Stimulated activated CD8-positive, alpha-beta memory T cell treated with anti-CD3 and anti-CD28 coated beads, Interleukin-15, amount 100 ng/mL, for 1 hour (primary cell): Measurements from ENCODE around the gene GHR.
"Not testable (repeated sequence)": the region's sequence is repeated elsewhere in the genome, so short reads cannot be mapped to it uniquely, and the experiment has no call there.

Experiments
- DNase-seq: peaks from one replicate; pipeline ENCODE4 v3.0.0-alpha.2; 2020; ENCODE audit warnings: low read depth

GHR gene

DNA sequence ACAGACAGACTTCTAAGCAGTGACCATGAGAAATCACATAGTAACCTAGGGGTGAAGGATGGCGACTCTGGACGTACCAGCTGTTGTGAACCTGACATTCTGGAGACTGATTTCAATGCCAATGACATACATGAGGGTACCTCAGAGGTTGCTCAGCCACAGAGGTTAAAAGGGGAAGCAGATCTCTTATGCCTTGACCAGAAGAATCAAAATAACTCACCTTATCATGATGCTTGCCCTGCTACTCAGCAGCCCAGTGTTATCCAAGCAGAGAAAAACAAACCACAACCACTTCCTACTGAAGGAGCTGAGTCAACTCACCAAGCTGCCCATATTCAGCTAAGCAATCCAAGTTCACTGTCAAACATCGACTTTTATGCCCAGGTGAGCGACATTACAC lies 295.4 kb downstream of the GHR start:
- DNase-seq: no peak

DNA sequence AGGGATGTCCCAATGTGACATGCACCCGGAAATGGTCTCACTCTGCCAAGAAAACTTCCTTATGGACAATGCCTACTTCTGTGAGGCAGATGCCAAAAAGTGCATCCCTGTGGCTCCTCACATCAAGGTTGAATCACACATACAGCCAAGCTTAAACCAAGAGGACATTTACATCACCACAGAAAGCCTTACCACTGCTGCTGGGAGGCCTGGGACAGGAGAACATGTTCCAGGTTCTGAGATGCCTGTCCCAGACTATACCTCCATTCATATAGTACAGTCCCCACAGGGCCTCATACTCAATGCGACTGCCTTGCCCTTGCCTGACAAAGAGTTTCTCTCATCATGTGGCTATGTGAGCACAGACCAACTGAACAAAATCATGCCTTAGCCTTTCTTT lies 295.8 kb downstream of the GHR start:
- DNase-seq: no peak

DNA sequence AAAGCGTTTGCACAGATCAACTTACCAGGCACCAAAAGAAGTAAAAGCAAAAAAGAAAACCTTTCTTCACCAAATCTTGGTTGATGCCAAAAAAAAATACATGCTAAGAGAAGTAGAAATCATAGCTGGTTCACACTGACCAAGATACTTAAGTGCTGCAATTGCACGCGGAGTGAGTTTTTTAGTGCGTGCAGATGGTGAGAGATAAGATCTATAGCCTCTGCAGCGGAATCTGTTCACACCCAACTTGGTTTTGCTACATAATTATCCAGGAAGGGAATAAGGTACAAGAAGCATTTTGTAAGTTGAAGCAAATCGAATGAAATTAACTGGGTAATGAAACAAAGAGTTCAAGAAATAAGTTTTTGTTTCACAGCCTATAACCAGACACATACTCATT lies 297.0 kb downstream of the GHR start:
- no peak for DNase-seq

- DNase-seq: no peak
Observed at GRCh38 chr5:42721484-42721883, 298.2 kb downstream of the GHR start.

GRCh38 chr5:42734531-42735058 lies 311.4 kb downstream of the GHR start:
- not testable (repeated sequence) for DNase-seq

- DNase-seq: no peak
Observed at GRCh38 chr5:42740920-42741319, 317.7 kb downstream of the GHR start.

- no peak for DNase-seq
Observed at GRCh38 chr5:42745426-42745825, 322.2 kb downstream of the GHR start.

DNA sequence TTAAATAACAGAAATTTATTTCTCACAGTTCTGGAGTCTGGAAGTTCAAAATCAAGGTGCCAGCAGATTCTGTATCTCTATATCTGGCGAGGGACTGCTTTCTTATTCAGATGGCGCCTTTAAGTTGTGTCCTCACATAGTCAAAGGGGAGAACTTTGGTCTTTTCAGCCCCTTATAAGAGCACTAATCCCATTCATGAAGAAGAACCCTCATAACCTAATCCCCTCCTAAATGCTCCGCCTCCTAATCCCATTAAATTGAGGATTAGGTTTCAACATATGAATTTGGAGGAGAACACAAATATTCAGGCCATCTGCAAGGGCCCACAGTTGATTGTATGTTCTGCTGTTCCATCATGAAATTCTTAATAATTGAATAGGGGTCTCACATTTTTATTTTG lies 322.6 kb downstream of the GHR start:
- DNase-seq: no peak

DNA sequence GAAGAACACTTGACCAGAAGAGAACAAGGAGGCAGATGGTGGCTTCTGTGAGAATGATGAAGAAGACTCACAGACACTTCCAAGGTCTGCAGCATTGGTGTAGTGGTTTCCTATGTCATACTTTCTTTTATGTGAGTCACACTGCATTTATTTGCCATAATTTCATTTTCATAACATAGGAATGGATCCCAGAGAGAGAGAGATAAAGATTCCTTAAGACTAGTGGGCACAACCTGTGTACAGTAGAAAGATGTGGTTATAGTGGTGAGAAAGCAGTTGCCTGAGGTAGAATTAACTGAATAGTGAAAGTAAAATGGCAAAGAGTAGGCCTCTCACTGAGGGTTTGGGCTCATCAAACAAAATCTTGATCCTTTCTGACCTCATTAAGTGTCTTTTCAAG lies 325.8 kb downstream of the GHR start:
- DNase-seq: no peak

DNA sequence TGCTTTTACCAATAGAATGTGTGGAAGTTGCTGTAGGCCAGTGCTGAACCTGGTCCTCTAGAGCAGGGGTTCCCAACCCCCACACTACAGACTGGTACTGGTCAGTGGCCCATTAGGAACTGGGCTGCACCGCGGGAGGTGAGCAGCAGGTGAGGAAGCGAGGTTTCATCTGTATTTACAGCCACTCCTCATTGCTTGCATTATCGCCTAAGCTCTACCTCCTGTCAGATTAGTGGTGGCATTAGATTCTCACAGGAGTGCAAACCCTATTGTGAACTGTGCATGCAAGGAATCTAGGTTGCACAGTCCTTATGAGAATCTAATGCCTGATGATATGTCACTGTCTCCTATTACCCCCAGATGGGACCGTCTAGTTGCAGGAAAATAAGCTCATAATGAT lies 327.3 kb downstream of the GHR start:
- DNase-seq: no peak

- DNase-seq: no peak
Observed at GRCh38 chr5:42751044-42751443, 327.8 kb downstream of the GHR start.

DNA sequence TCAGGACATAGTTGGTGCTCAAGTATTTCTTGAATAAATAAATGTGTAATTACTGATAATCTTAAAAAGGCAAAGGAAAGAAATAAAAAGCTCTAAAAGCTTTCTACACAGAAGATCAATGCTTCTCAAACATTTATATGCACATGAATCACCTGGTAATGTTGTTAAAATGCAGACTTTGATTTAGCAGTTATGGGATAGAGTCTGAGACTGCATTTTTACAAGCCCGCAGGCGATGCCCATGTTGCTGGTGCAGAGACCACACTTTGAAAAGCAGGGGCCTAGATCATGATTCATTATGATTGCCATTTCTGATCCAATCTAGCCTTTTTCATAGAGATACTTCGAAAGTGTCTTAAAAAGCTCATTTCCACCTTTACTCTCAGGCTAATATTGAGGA lies 329.9 kb downstream of the GHR start:
- no peak for DNase-seq

DNA sequence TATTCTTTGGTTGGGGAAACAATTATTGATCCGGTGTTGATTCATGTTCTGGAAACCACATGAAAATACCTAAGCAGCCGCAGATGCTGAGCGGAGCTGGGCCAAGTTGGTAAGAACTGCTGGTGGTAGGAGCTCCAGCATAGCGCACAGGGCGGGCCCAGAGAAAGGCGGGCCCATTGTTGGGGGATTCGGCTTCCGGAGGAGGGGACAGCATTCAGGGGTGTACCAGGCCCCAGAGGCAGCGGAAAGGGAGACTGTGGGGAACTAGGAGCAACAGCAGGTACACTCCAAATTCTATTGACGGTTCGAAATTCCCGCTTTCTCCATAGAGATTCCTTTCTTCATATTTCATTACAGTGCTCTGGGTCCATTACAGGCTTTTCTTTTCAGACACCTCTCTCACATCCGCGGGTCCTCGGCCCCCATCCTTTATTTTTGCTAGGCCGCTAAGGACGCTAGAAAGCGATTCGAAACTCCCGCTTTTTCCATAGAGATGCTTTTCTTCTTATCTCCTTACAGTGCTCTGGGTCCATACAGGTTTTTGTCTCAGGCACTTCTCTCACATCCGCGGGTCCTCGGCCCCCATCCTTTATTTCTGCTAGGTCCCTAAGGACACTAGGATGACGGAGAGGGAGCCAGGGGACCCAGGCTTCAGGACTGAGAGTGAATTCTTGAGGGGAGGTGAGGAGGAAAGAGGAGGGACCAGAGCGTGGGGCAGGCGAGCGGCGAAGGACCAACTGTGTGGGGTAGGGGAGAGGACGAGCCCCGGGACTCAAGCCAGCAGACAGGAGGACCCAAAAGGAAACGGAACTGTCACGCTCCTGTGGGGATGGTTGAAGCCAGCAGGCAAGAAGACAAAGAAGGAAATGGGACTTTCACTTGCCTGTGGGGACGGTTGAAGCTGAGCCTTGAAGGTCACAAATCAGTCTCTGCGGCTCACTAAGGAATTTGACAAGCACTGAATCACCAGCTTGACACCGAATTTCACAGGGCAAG lies 333.7 kb downstream of the GHR start, which contains the start of gene CCDC152:
TSS of gene CCDC152 (plus strand) at position 213 of the 996 bp plus-strand sequence. CDS start 2,304 bp downstream, outside the sequence.
- peak; percentile 7 for DNase-seq

DNA sequence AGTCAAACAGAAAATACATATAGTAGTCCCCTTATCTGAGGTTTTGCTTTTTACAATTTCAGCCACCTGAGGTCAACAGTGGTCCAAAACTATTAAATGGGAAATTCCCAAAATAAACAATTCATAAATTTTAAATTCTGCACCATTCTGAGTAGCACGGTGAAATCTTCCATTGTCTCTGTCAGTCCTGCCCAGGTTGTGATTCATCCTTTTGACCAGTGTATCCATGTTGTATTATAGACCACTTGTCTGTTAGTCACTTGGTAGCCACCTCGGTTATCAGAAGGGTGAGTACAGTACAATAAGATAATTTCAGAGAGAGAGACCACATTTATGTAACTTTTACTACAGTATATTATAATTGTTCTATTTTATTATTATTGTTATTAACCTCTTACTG lies 336.2 kb downstream of the GHR start:
- DNase-seq: no peak

DNA sequence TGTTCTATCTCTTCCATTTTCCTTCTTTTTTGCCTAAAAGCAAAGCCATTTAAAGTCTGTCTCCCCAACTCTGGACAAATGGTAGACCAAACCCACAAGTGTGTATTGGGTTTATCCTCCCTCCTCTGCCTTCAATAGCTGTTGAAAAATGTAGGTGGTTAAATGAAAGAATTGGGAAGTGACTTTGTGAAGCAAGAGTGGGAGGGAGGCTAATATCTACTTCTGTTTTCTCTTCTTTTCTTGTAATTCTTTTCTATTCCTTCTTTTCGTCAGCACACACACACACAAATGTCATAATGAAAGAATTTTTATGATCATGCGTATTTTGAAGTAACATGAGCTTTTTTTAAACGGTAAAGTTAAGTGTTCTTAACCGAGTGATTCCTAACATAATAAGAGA lies 337.2 kb downstream of the GHR start:
- DNase-seq: no peak

DNA sequence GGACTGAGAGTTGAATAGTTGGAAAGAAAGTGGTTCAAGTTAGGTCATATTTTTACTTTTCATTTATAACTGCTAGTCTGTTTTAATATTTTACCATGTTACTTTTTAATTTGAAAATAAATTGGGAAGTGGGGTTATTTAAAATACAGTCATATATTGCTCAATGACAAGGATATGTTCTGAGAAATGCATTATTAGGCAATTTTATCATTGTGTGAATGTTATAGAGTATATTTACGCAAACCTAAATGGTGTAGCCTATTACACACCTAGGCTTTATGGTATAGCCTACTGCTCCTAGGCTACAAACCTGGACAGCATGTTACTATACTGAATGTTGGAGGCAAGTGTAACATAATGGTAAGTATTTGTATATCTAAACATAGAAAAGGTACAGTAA lies 338.6 kb downstream of the GHR start:
- DNase-seq: no peak

DNA sequence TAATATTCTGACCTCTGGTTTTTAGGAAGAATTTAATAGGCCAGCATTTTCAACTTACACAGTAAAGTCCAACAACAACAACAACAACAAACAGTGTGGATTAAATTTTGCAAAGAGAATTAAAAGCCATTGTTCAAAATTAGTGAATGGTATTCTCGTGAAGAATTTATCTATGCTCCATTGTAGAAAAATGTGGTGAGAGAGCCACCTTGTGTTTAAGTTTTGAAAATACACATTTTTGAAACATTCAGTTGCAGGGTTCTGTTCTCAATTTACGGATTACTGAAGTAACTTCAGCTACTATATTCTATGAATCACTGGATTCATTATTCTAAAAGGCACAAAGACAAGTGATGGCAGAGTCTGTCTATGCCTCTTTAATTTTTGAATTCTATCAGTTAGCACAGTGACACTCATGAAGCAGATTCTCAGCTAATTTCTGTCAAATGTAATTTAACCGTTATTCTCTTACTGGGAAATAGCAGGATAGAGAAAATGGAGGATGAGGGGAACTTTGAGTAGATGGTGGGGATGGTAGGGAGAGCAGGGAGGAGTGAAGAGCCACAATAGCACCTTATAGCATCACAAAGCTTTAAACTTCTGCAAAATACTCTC lies 344.4 kb downstream of the GHR start:
- DNase-seq: no peak

GRCh38 chr5:42768106-42768504 lies 344.9 kb downstream of the GHR start:
- no peak for DNase-seq

GRCh38 chr5:42770003-42770402 lies 346.8 kb downstream of the GHR start:
- no peak for DNase-seq
